ENCODE results near the gene TADA3.

DNA sequence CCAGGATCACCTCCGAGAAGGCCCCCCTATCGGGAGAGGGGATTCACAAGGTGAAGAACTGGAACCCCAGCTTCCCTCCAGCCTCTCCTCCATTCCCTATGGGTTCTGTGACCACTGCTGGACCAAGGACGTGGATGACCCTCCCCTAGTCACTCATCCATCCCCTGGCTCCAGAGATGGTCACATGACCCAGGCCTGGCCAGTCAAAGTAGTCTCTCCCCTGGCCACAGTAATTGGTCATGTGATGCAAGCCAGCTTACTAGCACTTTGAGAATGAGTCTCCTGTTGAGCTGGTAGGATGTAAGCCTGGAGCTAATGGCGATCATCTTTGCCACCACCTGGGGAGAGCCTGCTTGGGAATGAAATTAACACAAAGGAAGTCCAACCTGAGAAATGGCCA, 26.4 kb downstream of the TADA3 start:
- TF ChIP-seq CTCF (IDR thresholded peaks at IDR 0.05 in 8 of 11, conservative IDR thresholded peaks at IDR 0.05 in 3 of 11) = no peak
- no peak for TF ChIP-seq POLR2A (IDR thresholded peaks at IDR 0.05)
